ENCODE measurements around the gene GLRX. TPM values are rescaled to one million over a fixed set of nuclear protein-coding genes. Genes with fewer than 3 reads are reported as not detected.

Gene GLRX
- total and polyA plus RNA-seq, 10 of the 15 experiments (the other 5 are each of a cell fraction or from before 2014, with no cell fraction given): 63.0 to 366 (median 186) TPM

GRCh38 chr5:95791751-95792150 lies 30.8 kb downstream of the GLRX start:
- intact Hi-C loops (cut with micrococcal nuclease; ENCODE audit: unreplicated experiment): no loop called here
- CTCF ChIA-PET: interaction anchor here (0.7 to 18.7 kb wide), 7 partner anchors 10 to 148 kb away, joined by 3 to 653 read pairs (median 6); no protein-coding TSS in a partner anchor
- H3K4me2 ChIP-seq (ENCODE audit: control insufficient read depth, insufficient read depth): no peak overlapping the region
- FAIRE-seq (no peak), ATAC-seq (no peak), DNase-seq (ENCODE audit: low read depth, low spot score) (no peak)
- H3K9me3 ChIP-seq (replicated peaks; ENCODE audit: control insufficient read depth, insufficient read depth, low read length): no peaks in the 10 kb centered on the region
- RAD21 ChIA-PET (ENCODE audit: unreplicated experiment): interaction anchor here (1.3 to 1.9 kb wide), 2 partner anchors 10 to 57 kb away, joined by 5 to 6 read pairs; no protein-coding TSS in a partner anchor
- H3K4me3 ChIP-seq: no peak overlapping the region
- 87% methylated on average over 6 of the region's 6 CpGs for WGBS (ENCODE audit: insufficient coverage, insufficient replicate concordance, low lambda C conversion rate, missing lambda C conversion rate)
- TF ChIP-seq STAT3 (IDR thresholded peaks at IDR 0.05; ENCODE audit: low read depth, low read length): no peak
- TF ChIP-seq POLR2AphosphoS5 (IDR thresholded peaks at IDR 0.05; ENCODE audit: low read length): no peak
- no peak for TF ChIP-seq KLF5 (IDR thresholded peaks at IDR 0.05; ENCODE audit: partially characterized antibody)
- no peak for TF ChIP-seq HDAC6 (IDR thresholded peaks at IDR 0.05; ENCODE audit: unreplicated experiment)
- TF ChIP-seq TAF1 (IDR thresholded peaks at IDR 0.05; ENCODE audit: borderline replicate concordance, low read depth, low read length): no peak
- no peak for TF ChIP-seq REST (IDR thresholded peaks at IDR 0.05; ENCODE audit: low read depth, low read length)
- no peak for TF ChIP-seq KAT2A (conservative IDR thresholded peaks at IDR 0.05; ENCODE audit: control insufficient read depth, low read depth, low read length)
- no peak for TF ChIP-seq NR2C2 (IDR thresholded peaks at IDR 0.05; ENCODE audit: borderline replicate concordance, control insufficient read depth, insufficient read length, low read depth)
- TF ChIP-seq SREBF2 (IDR thresholded peaks at IDR 0.05; ENCODE audit: low read length): no peak
- no peak for TF ChIP-seq STAT1 (conservative IDR thresholded peaks at IDR 0.05)
- TF ChIP-seq PML (IDR thresholded peaks at IDR 0.05; ENCODE audit: low read length): no peak
- TF ChIP-seq BCL11A (IDR thresholded peaks at IDR 0.05; ENCODE audit: low read depth, low read length): no peak
- TF ChIP-seq NKRF (conservative IDR thresholded peaks at IDR 0.05): no peak
- no peak for TF ChIP-seq E4F1 (IDR thresholded peaks at IDR 0.05; ENCODE audit: borderline replicate concordance, partially characterized antibody)
- SMC1A ChIA-PET (ENCODE audit: uncharacterized antibody, unreplicated experiment): interaction anchor here (1.2 to 19.5 kb wide), 4 partner anchors 10 to 53 kb away, joined by 4 to 622 read pairs (median 32); no protein-coding TSS in a partner anchor
- no peaks in the 10 kb centered on the region for H3K79me2 ChIP-seq (ENCODE audit: control insufficient read depth, insufficient read depth, low read length)
- in situ Hi-C loops (cut with MboI): no loop called here
- POLR2A ChIA-PET: no interaction called here
- BruUV-seq (replicated peaks): no TSS peak
- H3K9ac ChIP-seq (ENCODE audit: control insufficient read depth, insufficient read depth, low read length): no peak overlapping the region
- no peaks in the 10 kb centered on the region for H4K20me1 ChIP-seq (ENCODE audit: control insufficient read depth, insufficient read depth)
- no peaks in the 10 kb centered on the region for H3K4me1 ChIP-seq (ENCODE audit: control insufficient read depth, insufficient read depth, low read length)
- H3K36me3 ChIP-seq (ENCODE audit: control insufficient read depth in 2 of 2, insufficient read depth in 2 of 2, low read length in 1 of 2): peaks cover 0 to 1% of the 10 kb centered on the region in 2 experiments; a peak in 1 of 4 replicates
- H2AFZ ChIP-seq (ENCODE audit: control insufficient read depth, low read depth, low read length): no peak overlapping the region
- no peak overlapping the region for H3K27ac ChIP-seq (ENCODE audit: control insufficient read depth, insufficient read depth)
- H3K27me3 ChIP-seq (replicated peaks in 1 of 2; ENCODE audit: control insufficient read depth in 2 of 2, insufficient read depth in 2 of 2, low read length in 1 of 2): no peaks in the 10 kb centered on the region
